ENCODE data around the gene SH3RF1. TPM values are rescaled to one million over a fixed set of nuclear protein-coding genes. Genes with fewer than 3 reads are reported as not detected.

Gene SH3RF1
- total and polyA plus RNA-seq, 10 of the 15 experiments (the other 5 are each of a cell fraction or from before 2014, with no cell fraction given) = 4.5 to 22.5 (median 10.4) TPM

DNA sequence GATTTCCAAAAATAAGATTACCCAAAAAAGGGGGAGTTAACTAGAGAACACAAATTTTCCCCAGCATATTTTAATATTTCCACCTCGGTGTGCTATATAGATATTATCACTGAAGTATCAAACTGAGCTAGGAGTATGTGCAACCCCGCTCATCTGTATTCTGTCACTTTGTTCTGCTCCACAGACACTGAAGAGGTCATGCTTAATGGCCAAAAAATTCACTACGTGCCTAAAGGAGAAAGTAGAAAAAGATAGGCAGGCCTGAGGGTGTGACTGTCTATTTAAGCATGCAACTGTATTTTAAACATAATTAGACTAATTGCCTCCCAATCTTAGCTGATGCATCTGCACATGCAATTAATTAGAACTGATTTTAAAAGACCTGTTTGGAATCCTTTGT lies 24.5 kb downstream of the SH3RF1 start:
- no peak for TF ChIP-seq ZBED1 (IDR thresholded peaks at IDR 0.05; ENCODE audit: borderline replicate concordance)
- Histone ChIP-seq H3K27ac (ENCODE audit: control insufficient read depth, insufficient read depth) (no peak overlapping the region), H3K4me1 (ENCODE audit: control insufficient read depth, insufficient read depth, low read length) (no peaks in the 10 kb centered on the region; the same call in 1 of the 2 replicates), H3K27me3 (replicated peaks in 1 of 2; ENCODE audit: control insufficient read depth in 2 of 2, insufficient read depth in 2 of 2, low read length in 1 of 2) (no peaks in the 10 kb centered on the region), H3K9me3 (replicated peaks; ENCODE audit: control insufficient read depth, insufficient read depth, low read length) (peaks cover 4% of the 10 kb centered on the region; the same call in 2 of the 3 replicates), H3K4me2 (ENCODE audit: control insufficient read depth, insufficient read depth) (no peak overlapping the region), H3K4me3 (no peak overlapping the region), H3K36me3 (ENCODE audit: control insufficient read depth in 2 of 2, insufficient read depth in 2 of 2, low read length in 1 of 2) (peaks cover 0 to 4% of the 10 kb centered on the region in 2 experiments; a peak in 2 of 4 replicates), H3K9ac (ENCODE audit: control insufficient read depth, insufficient read depth, low read length) (no peak overlapping the region), H2AFZ (ENCODE audit: control insufficient read depth, low read depth, low read length) (no peak overlapping the region), H4K20me1 (ENCODE audit: control insufficient read depth, insufficient read depth) (no peaks in the 10 kb centered on the region), H3K79me2 (ENCODE audit: control insufficient read depth, insufficient read depth, low read length) (peaks cover 59% of the 10 kb centered on the region)
- ChIA-PET SMC1A (ENCODE audit: uncharacterized antibody, unreplicated experiment) (interaction anchor here (0.8 to 7.3 kb wide), 13 partner anchors 9 to 150 kb away, joined by 3 to 29 read pairs (median 6); no protein-coding TSS in a partner anchor), CTCF (interaction anchor here (0.9 to 2.1 kb wide), 5 partner anchors 8 to 24 kb away, joined by 3 to 14 read pairs (median 5); partner anchors contain the start of gene SH3RF1), POLR2A (interaction anchor here (0.6 to 1.7 kb wide), 3 partner anchors 8 to 427 kb away, joined by 3 to 5 read pairs (median 4); no protein-coding TSS in a partner anchor), RAD21 (ENCODE audit: unreplicated experiment) (interaction anchor here (0.6 to 1.5 kb wide), 8 partner anchors 9 to 221 kb away, joined by 3 to 4 read pairs (median 3); no protein-coding TSS in a partner anchor)
- BruUV-seq (replicated peaks) = no TSS peak
- intact Hi-C loops (cut with micrococcal nuclease; ENCODE audit: unreplicated experiment) (no loop called here), in situ Hi-C loops (cut with MboI) (no loop called here)
- FAIRE-seq (no peak), ATAC-seq (no peak), DNase-seq (ENCODE audit: low read depth, low spot score) (no peak)
- 65% methylated on average over 3 of the region's 3 CpGs for WGBS (ENCODE audit: insufficient coverage, insufficient replicate concordance, low lambda C conversion rate, missing lambda C conversion rate)

DNA sequence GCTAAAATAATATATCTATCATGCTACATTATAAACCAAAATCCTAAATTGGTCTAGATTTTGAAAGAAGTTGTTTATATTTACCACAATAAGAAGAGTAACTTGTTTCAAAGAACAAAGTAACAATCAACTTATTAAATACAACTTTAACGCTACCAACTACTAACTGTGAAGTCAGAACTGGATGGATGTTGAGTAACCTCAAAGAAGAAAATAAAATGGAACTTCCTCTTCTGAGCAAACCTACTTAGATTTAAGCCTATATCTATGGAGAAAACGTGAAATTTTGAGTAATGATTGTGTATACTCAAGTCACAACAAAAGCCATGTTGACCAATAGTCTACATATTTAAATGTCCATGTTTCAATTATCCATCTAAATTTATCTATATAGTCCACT lies 25.7 kb downstream of the SH3RF1 start:
- Histone ChIP-seq H3K9ac (ENCODE audit: control insufficient read depth, insufficient read depth, low read length) (no peak overlapping the region), H4K20me1 (ENCODE audit: control insufficient read depth, insufficient read depth) (no peaks in the 10 kb centered on the region), H3K27me3 (replicated peaks in 1 of 2; ENCODE audit: control insufficient read depth in 2 of 2, insufficient read depth in 2 of 2, low read length in 1 of 2) (no peaks in the 10 kb centered on the region), H3K27ac (ENCODE audit: control insufficient read depth, insufficient read depth) (no peak overlapping the region), H3K4me1 (ENCODE audit: control insufficient read depth, insufficient read depth, low read length) (no peaks in the 10 kb centered on the region; the same call in 1 of the 2 replicates), H3K9me3 (replicated peaks; ENCODE audit: control insufficient read depth, insufficient read depth, low read length) (peaks cover 4% of the 10 kb centered on the region; the same call in 2 of the 3 replicates), H2AFZ (ENCODE audit: control insufficient read depth, low read depth, low read length) (no peak overlapping the region), H3K4me2 (ENCODE audit: control insufficient read depth, insufficient read depth) (no peak overlapping the region), H3K4me3 (no peak overlapping the region), H3K36me3 (ENCODE audit: control insufficient read depth in 2 of 2, insufficient read depth in 2 of 2, low read length in 1 of 2) (peaks cover 0 to 4% of the 10 kb centered on the region in 2 experiments; a peak in 2 of 4 replicates), H3K79me2 (ENCODE audit: control insufficient read depth, insufficient read depth, low read length) (peaks cover 52% of the 10 kb centered on the region)
- intact Hi-C loops (cut with micrococcal nuclease; ENCODE audit: unreplicated experiment) (no loop called here), in situ Hi-C loops (cut with MboI) (no loop called here)
- ChIA-PET SMC1A (ENCODE audit: uncharacterized antibody, unreplicated experiment) (interaction anchor here (0.6 to 2.9 kb wide), 7 partner anchors 11 to 151 kb away, joined by 3 to 12 read pairs (median 6); no protein-coding TSS in a partner anchor), POLR2A (interaction anchor here (0.5 kb wide), 1 partner anchor 147 kb away, joined by 4 read pairs; no protein-coding TSS in a partner anchor), RAD21 (ENCODE audit: unreplicated experiment) (no interaction called here), CTCF (interaction anchor here (1.7 kb wide), 1 partner anchor 25 kb away, joined by 3 read pairs; the partner anchor contains the start of gene SH3RF1)
- BruUV-seq (replicated peaks) = no TSS peak
- ATAC-seq (no peak), FAIRE-seq (no peak), DNase-seq (ENCODE audit: low read depth, low spot score) (no peak)
- WGBS (ENCODE audit: insufficient coverage, insufficient replicate concordance, low lambda C conversion rate, missing lambda C conversion rate) = 64% methylated on average over 2 of the region's 2 CpGs
- TF ChIP-seq HCFC1 (IDR thresholded peaks at IDR 0.05; ENCODE audit: low read length) (no peak), RAD21 (IDR thresholded peaks at IDR 0.05; ENCODE audit: insufficient read depth, low read depth, low read length) (no peak), RCOR1 (conservative IDR thresholded peaks at IDR 0.05; ENCODE audit: low read depth, low read length) (no peak), NBN (IDR thresholded peaks at IDR 0.05) (no peak), SMARCA5 (IDR thresholded peaks at IDR 0.05) (no peak), STAT1 (conservative IDR thresholded peaks at IDR 0.05) (no peak), TAF1 (IDR thresholded peaks at IDR 0.05; ENCODE audit: borderline replicate concordance, low read depth, low read length) (no peak), YBX1 (IDR thresholded peaks at IDR 0.05) (no peak), ZBED1 (IDR thresholded peaks at IDR 0.05; ENCODE audit: borderline replicate concordance) (no peak), RFX5 (IDR thresholded peaks at IDR 0.05; ENCODE audit: low read depth, low read length) (no peak), CREM (IDR thresholded peaks at IDR 0.05; ENCODE audit: low read depth) (no peak)
- TF ChIP-seq, protein P1, sequence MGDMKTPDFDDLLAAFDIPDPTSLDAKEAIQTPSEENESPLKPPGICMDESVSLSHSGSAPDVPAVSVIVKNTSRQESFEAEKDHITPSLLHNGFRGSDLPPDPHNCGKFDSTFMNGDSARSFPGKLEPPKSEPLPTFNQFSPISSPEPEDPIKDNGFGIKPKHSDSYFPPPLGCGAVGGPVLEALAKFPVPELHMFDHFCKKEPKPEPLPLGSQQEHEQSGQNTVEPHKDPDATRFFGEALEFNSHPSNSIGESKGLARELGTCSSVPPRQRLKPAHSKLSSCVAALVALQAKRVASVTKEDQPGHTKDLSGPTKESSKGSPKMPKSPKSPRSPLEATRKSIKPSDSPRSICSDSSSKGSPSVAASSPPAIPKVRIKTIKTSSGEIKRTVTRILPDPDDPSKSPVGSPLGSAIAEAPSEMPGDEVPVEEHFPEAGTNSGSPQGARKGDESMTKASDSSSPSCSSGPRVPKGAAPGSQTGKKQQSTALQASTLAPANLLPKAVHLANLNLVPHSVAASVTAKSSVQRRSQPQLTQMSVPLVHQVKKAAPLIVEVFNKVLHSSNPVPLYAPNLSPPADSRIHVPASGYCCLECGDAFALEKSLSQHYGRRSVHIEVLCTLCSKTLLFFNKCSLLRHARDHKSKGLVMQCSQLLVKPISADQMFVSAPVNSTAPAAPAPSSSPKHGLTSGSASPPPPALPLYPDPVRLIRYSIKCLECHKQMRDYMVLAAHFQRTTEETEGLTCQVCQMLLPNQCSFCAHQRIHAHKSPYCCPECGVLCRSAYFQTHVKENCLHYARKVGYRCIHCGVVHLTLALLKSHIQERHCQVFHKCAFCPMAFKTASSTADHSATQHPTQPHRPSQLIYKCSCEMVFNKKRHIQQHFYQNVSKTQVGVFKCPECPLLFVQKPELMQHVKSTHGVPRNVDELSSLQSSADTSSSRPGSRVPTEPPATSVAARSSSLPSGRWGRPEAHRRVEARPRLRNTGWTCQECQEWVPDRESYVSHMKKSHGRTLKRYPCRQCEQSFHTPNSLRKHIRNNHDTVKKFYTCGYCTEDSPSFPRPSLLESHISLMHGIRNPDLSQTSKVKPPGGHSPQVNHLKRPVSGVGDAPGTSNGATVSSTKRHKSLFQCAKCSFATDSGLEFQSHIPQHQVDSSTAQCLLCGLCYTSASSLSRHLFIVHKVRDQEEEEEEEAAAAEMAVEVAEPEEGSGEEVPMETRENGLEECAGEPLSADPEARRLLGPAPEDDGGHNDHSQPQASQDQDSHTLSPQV (IDR thresholded peaks at IDR 0.05) = no peak
- TF ChIP-seq, protein P2, sequence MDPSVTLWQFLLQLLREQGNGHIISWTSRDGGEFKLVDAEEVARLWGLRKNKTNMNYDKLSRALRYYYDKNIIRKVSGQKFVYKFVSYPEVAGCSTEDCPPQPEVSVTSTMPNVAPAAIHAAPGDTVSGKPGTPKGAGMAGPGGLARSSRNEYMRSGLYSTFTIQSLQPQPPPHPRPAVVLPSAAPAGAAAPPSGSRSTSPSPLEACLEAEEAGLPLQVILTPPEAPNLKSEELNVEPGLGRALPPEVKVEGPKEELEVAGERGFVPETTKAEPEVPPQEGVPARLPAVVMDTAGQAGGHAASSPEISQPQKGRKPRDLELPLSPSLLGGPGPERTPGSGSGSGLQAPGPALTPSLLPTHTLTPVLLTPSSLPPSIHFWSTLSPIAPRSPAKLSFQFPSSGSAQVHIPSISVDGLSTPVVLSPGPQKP (IDR thresholded peaks at IDR 0.05; ENCODE audit: low read depth, low read length) = no peak

All from GM12878 (cell line).